NK-92 (cell line): ENCODE results near the gene ZNF610.
"Not testable (repeated sequence)": the region's sequence is repeated elsewhere in the genome, so short reads cannot be mapped to it uniquely, and the experiment has no call there.

Source experiments
- DNase-seq: peaks from one replicate; lab custom pipeline; 2025; ENCODE audit not compliant: unreplicated experiment; lab: John Stamatoyannopoulos, UW

The ZNF610 gene

GRCh38 chr19:52336117-52336790 is at the start of gene ZNF610:
Gene ZNF610 (plus strand): TSS chr19:52336243. CDS start chr19:52349173, 12,930 bp downstream.
- DNase-seq, result no peak

DNA sequence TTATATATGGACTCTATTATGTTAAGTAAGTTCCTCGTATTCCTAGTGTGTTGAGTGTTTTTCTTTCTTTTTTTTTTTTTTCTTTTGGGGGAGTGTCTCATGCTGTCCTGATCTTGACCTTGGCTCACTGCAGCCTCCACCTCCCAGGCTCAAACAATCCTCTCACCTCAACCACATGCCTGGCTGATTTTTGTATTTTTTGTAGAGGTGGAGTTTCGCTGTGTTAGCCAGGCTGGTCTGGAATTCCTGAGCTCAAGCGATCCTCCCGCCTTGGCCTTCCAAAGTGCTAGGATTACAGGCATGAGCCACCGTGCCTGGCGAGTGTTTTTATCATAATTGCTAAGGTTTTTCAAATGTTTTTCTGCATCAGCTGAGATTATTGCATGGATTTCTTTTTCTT is 49.8 kb upstream of the ZNF610 start:
- DNase-seq, result no peak

DNA sequence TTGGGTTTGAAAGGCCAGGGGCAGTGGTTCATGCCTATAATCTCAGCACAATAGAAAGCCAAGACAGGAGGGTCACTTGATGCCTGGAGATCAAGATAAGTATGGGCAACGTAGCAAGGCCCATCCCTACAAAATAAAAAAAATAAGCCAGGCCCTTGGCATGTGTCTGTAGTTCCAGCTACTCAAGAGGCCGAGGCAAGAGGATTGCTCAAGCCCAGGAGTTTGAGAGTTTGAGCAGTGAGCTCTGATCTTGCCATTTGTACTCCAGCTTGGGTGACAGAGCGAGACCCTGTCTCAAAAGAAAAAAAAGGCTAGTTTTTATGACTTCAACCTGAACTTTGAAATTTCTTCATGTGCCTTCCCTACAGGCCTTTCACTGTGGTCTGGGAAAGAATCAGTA is 44.3 kb upstream of the ZNF610 start:
- no peak for DNase-seq

GRCh38 chr19:52292946-52293345 is 43.1 kb upstream of the ZNF610 start:
- DNase-seq, result not testable (repeated sequence)

DNA sequence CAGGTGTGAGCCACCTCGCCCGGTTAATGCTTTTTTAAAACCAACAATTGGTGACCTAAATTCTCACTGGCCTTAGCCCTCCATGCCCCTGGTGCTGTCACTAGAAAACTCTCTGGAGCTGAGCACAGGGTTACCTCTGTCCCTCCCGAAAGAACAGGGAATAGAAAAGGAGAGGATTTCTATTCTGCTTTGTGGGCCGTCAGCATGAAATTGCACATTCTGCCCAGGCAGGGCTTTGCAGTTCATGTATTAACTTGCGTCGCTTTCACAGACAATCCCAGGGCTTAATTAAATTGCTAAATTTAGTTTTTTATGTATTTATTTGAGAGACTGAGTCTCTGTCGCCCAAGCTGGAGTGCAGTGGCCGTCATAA is 39.7 kb upstream of the ZNF610 start:
- DNase-seq, result no peak

DNA sequence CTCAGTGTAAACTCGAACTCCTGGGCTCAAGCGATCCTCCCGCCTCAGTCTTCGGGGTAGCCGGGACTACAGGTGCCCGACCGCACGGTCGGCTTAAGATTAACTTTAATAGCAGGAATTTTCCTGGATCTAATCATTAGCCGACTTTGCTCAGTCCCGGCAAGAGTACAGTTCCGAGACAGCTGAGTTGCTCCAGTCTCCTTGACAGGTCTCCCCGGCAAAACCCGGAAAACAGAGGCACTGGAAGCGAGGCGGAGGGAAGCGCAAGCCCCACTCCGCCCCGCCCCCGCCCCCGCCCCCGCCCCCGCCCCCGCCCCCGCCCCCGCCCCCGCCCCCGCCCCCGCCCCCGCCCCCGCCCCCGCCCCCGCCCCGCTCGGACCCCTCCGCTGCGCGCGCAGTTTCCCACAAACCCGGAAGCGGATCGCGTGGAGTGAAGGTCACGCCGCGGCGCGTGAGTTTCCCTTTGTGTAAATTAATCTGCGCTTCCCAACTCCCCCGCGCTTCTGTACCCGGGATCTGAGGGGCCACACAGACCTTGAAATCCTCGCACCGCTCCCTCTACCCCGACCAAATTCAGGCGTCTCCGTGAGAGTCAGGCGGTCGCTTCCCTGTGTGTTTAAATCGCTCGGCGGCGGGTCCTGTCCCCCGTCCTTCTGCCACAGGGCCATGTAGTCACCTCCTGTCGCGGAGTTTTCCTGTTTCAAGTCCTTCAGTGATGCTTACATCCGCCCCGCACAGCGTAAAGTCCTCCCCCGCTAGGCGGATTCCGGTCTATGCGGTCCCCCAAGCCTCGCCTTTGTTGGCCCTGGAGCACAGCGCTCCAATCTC is 39.1 kb upstream of the ZNF610 start, which contains the start of gene ZNF480:
Gene ZNF480, plus strand, starts transcription at position 397 of the 828 bp plus-strand sequence. CDS start 3,244 bp downstream, outside the sequence.
- no peak for DNase-seq

- DNase-seq, result no peak
Observed at GRCh38 chr19:52297601-52298364, 38.3 kb upstream of the ZNF610 start.

- no peak for DNase-seq
Observed at GRCh38 chr19:52307275-52307674, 28.8 kb upstream of the ZNF610 start.

DNA sequence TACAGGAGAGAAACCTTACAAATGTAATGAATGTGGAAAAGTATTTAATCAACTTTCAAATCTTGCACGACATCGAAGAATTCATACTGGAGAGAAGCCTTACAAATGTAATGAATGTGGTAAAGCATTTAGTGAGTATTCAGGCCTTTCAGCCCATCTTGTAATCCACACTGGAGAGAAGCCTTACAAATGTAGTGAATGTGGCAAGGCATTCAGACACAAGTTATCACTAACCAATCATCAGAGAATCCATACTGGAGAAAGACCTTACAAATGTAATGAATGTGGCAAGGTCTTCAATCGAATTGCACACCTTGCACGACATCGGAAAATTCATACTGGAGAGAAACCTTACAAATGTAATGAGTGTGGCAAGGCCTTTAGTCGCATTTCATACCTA is 13.6 kb upstream of the ZNF610 start:
- no peak for DNase-seq

DNA sequence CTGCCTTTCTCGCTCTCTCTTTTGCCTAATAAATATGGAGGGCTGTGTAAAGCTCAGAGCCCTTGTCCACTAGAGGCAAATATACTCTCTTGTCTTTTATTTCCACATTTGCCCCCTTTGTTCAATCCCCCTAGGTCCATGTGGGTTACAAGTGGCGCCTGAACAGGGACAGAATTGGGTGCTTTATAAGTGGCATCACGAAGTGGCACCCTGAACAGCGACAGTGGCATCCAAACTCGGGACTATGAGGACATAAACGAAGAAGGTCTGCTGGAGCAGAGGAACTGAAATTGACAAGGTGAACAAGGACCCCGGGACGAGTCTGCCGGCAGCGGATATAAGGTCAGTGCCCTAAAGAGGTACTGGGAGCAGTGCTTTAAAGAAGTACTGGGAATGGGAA is 4.3 kb upstream of the ZNF610 start:
- DNase-seq, result no peak

GRCh38 chr19:52335768-52336116 is 301 bp upstream of the ZNF610 start:
- DNase-seq, result no peak

DNA sequence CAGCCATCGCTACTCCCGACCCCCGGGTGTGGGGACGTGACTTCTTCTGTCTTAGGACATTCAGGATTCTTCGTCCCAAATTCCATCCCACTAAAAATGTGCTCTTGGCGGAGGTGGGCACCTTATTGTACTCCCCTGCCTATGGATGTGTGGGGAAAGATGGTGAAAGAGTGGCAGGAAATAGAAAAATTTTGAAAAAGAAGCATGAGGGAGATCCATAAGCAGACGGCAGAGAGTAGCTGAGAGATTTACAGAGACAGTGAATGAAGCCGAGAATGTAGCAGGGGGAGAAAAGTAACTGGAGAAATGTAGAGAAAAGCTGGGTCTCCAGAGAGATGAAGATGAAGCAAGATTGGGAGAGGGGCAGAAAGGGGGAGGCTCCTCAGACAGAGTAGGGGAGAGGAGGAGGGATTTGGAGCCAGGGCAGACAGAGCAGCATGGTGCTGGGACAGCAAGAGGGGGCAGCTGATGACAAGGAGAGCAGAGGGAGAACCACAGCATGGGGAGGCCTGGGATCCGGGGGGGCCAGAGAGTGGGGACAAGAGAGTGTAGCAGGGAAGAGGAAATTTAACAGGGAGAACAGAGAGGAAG is 843 bp downstream of the ZNF610 start:
- no peak for DNase-seq

DNA sequence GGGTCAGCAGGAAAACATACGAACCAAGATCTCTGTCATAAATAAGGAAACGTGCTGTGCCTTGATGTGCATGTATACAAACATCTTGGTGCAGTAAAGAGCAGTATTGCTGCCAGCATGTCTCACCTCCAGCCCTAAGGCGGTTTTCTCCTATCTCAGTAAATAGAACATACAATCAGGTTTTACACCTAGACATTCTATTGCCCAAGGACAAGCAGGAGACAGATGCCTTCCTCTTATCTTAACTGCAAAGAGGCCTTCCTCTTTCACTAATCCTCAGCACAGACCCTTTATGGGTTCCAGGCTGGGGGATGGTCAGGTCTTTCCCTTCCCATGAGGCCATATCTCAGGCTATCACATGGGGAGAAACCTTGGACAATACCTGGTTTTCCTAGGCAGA is 3.0 kb downstream of the ZNF610 start:
- not testable (repeated sequence) for DNase-seq

DNA sequence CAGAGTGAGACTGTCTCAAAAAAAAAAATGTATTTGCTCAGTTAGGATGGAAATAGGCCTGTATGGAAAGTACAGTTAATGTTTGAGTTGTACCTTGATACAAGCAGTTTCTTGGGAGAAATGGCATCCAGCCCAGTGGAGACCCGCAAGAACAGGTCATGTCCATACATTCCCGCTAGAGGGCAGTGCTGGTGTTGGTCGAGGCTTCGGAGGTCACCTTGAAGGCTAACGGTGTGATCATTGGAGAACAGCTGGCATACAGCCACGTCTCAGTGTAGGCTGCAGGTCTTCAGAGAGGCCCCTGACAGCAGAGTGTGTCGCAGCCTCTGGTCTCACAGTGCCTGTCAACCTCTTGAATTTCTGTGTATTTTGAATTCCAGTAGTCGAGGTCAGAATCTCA is 7.5 kb downstream of the ZNF610 start:
- DNase-seq, result no peak

- no peak for DNase-seq
Observed at GRCh38 chr19:52345162-52345561, 9.1 kb downstream of the ZNF610 start.

- DNase-seq, result no peak
Observed at GRCh38 chr19:52351512-52351911, 15.5 kb downstream of the ZNF610 start.

DNA sequence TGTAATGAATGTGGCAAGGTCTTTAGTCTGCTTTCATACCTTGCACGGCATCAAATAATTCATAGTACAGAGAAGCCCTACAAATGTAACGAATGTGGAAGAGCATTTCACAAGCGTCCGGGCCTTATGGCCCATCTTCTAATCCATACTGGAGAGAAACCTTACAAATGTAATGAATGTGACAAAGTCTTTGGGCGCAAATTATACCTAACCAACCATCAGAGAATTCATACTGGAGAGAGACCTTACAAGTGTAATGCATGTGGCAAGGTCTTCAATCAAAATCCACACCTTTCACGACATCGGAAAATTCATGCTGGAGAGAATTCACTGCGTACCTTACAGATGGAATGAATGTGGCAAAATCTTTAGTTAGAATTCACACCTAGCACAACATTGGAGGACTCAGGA is 30.4 kb downstream of the ZNF610 start:
- no peak for DNase-seq

- DNase-seq, result peak; percentile 42
Observed at GRCh38 chr19:52369559-52370340, 33.7 kb downstream of the ZNF610 start, which contains the start of gene ZNF880. Gene ZNF880 (plus strand): TSS chr19:52369923. CDS start chr19:52369966, 43 bp downstream.

DNA sequence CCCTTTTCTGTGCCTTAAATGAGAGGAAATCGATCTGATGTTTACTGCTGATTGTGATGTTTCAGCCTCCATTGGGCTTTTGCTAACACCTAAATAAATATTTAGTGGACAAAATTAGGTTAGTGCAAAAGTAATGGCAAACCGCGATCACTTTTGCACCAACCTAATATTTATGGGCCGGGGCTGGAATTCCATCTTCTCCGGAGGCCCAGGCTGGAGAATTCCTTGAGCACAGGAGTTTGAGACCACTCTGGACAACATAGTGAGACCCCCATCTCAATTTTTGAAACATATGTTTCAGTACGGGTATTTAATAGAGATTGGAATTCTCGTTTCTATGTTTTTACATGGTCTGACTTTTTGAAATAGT is 34.3 kb downstream of the ZNF610 start:
- no peak for DNase-seq

DNA sequence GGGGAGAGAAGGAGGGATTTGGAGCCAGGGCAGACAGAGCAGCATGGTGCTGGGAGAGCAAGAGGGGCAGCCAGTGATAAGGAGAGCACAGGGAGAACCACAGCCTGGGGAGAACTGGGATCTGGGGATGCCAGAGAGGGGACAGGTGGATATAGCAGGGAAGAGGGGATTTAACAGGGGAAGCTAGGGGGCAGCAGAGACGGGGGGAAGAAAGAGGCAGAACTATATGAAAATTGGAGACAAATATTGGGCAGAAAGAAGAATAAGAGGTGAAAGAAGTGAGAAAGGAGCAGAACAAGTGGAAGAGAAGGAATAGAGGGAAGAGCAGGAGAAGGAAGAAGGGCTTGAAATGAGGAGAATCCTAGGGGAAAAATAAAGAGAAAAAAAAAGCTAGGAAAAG is 55.1 kb downstream of the ZNF610 start:
- DNase-seq, result no peak
